ENCODE data around the gene GLMP. TPM values are rescaled to one million over a fixed set of nuclear protein-coding genes. Genes with fewer than 3 reads are reported as not detected.

GLMP gene
- polyA plus RNA-seq, 2 of the 4 experiments (the other 2 are of a cell fraction) = 12.4 to 32.5 TPM

DNA sequence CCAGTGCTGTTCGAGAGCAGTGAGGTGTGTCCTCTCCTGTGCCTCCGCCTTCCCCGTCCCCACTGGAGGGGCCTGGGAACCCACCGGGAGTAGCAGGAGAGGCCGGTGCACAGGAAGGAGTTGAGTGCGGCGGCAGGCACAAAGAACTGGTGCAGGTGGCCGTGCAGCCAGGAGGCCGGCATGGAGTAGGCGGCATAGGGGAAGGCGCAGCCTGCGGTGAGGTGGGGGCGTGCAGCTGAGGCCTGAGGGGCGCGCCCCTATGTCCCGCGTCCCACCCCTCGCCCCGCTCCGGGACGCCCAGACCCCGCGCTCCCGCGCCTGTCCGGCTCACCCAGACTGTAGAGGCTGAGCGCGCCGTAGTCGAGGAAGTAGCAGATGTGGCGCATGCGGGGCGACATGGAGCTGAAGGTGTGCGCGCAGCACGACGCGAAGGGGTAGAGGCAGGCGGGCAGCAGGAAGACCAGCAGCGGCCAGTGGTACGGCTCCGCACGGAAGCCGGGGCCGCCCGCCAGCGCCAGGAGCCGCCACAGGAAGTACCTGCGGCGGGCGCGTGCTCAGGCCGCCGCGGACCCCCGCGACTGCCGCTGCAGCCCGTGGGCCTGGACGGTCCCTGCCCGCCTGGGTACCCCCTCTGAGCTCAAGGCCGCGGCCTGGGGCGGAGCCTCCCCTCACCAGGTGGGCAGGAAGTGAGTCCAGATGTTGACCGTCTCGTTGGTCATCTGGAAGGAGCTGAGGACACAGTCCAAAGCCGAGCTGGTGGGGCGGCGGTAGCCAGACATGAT is 49.8 kb downstream of the GLMP start:
- DNase-seq (ENCODE audit: low read depth in 1 of 2, low spot score in 1 of 2) (no peak), ATAC-seq (no peak), FAIRE-seq (no peak)
- H3K4me2 ChIP-seq = no peak overlapping the region
- H3K4me1 ChIP-seq = peaks cover 12% of the 10 kb centered on the region
- POLR2A ChIA-PET = no interaction called here
- H3K4me3 ChIP-seq = no peak overlapping the region
- no peaks in the 10 kb centered on the region for H3K9me3 ChIP-seq
- TF ChIP-seq NPAS2 (CRISPR knock-in tag; IDR thresholded peaks at IDR 0.05; ENCODE audit: borderline replicate concordance) = no peak
- no peak for TF ChIP-seq SMC3 (IDR thresholded peaks at IDR 0.05)
- TF ChIP-seq BHLHE40 (IDR thresholded peaks at IDR 0.05; ENCODE audit: low read depth, low read length) = no peak
- no peak for TF ChIP-seq EP300 (IDR thresholded peaks at IDR 0.05)
- TF ChIP-seq, protein P1, sequence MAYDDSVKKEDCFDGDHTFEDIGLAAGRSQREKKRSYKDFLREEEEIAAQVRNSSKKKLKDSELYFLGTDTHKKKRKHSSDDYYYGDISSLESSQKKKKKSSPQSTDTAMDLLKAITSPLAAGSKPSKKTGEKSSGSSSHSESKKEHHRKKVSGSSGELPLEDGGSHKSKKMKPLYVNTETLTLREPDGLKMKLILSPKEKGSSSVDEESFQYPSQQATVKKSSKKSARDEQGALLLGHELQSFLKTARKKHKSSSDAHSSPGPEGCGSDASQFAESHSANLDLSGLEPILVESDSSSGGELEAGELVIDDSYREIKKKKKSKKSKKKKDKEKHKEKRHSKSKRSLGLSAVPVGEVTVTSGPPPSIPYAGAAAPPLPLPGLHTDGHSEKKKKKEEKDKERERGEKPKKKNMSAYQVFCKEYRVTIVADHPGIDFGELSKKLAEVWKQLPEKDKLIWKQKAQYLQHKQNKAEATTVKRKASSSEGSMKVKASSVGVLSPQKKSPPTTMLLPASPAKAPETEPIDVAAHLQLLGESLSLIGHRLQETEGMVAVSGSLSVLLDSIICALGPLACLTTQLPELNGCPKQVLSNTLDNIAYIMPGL (CRISPR knock-in tag; IDR thresholded peaks at IDR 0.05; ENCODE audit: borderline replicate concordance) = no peak
- TF ChIP-seq CBX8 (IDR thresholded peaks at IDR 0.05) = no peak
- TF ChIP-seq, protein P2, sequence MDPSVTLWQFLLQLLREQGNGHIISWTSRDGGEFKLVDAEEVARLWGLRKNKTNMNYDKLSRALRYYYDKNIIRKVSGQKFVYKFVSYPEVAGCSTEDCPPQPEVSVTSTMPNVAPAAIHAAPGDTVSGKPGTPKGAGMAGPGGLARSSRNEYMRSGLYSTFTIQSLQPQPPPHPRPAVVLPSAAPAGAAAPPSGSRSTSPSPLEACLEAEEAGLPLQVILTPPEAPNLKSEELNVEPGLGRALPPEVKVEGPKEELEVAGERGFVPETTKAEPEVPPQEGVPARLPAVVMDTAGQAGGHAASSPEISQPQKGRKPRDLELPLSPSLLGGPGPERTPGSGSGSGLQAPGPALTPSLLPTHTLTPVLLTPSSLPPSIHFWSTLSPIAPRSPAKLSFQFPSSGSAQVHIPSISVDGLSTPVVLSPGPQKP (IDR thresholded peaks at IDR 0.05; ENCODE audit: low read depth, low read length) = no peak
- TF ChIP-seq ZSCAN20 (CRISPR knock-in tag; IDR thresholded peaks at IDR 0.05) = no peak
- no peak for TF ChIP-seq MAFK (IDR thresholded peaks at IDR 0.05; ENCODE audit: partially characterized antibody)
- TF ChIP-seq HEYL (CRISPR knock-in tag; IDR thresholded peaks at IDR 0.05) = no peak
- TF ChIP-seq NR3C1 (IDR thresholded peaks at IDR 0.05) = no peak
- TF ChIP-seq HOXB5 (CRISPR knock-in tag; IDR thresholded peaks at IDR 0.05) = no peak
- TF ChIP-seq, protein P3, sequence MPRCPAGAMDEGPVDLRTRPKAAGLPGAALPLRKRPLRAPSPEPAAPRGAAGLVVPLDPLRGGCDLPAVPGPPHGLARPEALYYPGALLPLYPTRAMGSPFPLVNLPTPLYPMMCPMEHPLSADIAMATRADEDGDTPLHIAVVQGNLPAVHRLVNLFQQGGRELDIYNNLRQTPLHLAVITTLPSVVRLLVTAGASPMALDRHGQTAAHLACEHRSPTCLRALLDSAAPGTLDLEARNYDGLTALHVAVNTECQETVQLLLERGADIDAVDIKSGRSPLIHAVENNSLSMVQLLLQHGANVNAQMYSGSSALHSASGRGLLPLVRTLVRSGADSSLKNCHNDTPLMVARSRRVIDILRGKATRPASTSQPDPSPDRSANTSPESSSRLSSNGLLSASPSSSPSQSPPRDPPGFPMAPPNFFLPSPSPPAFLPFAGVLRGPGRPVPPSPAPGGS (IDR thresholded peaks at IDR 0.05) = no peak
- CTCF ChIA-PET = interaction anchor here (0.7 to 1.7 kb wide), 8 partner anchors 8 to 149 kb away, joined by 3 to 5 read pairs (median 3); partner anchors contain the start of gene PMF1
- no peak overlapping the region for H3K27ac ChIP-seq
- 94% methylated on average over 57 of the region's 69 CpGs for WGBS (ENCODE audit: missing lambda C conversion rate)

DNA sequence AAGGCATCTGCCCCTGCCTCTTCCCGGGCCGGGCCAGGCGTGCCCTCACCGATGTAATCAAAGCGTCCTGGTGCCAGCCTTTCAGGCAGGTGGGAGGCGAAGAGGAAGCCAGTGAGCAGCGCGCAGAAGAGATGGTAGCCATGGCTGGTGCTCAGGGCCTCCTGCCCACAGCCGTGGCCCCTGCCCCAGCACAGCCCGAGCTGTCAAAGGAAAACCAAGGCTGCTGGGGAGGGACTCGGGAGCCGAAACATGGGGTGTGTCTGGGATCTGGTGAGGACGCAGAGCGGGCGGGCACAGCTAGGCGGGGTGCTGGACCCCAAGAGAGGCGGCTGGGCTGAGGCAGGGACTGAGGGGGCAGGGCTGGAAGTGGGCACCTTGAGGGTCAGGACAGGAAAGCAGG is 50.8 kb downstream of the GLMP start:
- WGBS (ENCODE audit: missing lambda C conversion rate) = 91% methylated on average over 15 of the region's 17 CpGs
- POLR2A ChIA-PET = no interaction called here
- DNase-seq (ENCODE audit: low read depth in 1 of 2, low spot score in 1 of 2) (no peak), FAIRE-seq (no peak), ATAC-seq (no peak)
- no peak overlapping the region for H3K4me2 ChIP-seq
- CTCF ChIA-PET = interaction anchor here (1.2 to 1.4 kb wide), 3 partner anchors 48 to 148 kb away, joined by 3 to 5 read pairs (median 3); no protein-coding TSS in a partner anchor
- no peaks in the 10 kb centered on the region for H3K9me3 ChIP-seq
- H3K4me1 ChIP-seq = peaks cover 12% of the 10 kb centered on the region
- TF ChIP-seq, protein P4, sequence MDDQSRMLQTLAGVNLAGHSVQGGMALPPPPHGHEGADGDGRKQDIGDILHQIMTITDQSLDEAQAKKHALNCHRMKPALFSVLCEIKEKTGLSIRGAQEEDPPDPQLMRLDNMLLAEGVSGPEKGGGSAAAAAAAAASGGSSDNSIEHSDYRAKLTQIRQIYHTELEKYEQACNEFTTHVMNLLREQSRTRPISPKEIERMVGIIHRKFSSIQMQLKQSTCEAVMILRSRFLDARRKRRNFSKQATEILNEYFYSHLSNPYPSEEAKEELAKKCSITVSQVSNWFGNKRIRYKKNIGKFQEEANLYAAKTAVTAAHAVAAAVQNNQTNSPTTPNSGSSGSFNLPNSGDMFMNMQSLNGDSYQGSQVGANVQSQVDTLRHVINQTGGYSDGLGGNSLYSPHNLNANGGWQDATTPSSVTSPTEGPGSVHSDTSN (IDR thresholded peaks at IDR 0.05) = no peak
- TF ChIP-seq CHD4 (IDR thresholded peaks at IDR 0.05; ENCODE audit: borderline replicate concordance) = no peak
- TF ChIP-seq, protein P2 (IDR thresholded peaks at IDR 0.05; ENCODE audit: low read depth, low read length) = no peak
- TF ChIP-seq HDAC2 (IDR thresholded peaks at IDR 0.05) = no peak
- TF ChIP-seq RCOR1 (IDR thresholded peaks at IDR 0.05; ENCODE audit: low read depth, low read length) = no peak
- TF ChIP-seq, protein P5, sequence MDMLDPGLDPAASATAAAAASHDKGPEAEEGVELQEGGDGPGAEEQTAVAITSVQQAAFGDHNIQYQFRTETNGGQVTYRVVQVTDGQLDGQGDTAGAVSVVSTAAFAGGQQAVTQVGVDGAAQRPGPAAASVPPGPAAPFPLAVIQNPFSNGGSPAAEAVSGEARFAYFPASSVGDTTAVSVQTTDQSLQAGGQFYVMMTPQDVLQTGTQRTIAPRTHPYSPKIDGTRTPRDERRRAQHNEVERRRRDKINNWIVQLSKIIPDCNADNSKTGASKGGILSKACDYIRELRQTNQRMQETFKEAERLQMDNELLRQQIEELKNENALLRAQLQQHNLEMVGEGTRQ (IDR thresholded peaks at IDR 0.05) = no peak
- TF ChIP-seq ZC3H11A (IDR thresholded peaks at IDR 0.05) = no peak
- TF ChIP-seq CEBPB (IDR thresholded peaks at IDR 0.05) = no peak
- no peak for TF ChIP-seq NPAS2 (CRISPR knock-in tag; IDR thresholded peaks at IDR 0.05; ENCODE audit: borderline replicate concordance)
- TF ChIP-seq PHF8 (IDR thresholded peaks at IDR 0.05; ENCODE audit: borderline replicate concordance, low read depth) = no peak
- TF ChIP-seq HOXB5 (CRISPR knock-in tag; IDR thresholded peaks at IDR 0.05) = no peak
- no peak overlapping the region for H3K27ac ChIP-seq
- no peak overlapping the region for H3K4me3 ChIP-seq
